ENCODE data around the gene ORM2.

DNA sequence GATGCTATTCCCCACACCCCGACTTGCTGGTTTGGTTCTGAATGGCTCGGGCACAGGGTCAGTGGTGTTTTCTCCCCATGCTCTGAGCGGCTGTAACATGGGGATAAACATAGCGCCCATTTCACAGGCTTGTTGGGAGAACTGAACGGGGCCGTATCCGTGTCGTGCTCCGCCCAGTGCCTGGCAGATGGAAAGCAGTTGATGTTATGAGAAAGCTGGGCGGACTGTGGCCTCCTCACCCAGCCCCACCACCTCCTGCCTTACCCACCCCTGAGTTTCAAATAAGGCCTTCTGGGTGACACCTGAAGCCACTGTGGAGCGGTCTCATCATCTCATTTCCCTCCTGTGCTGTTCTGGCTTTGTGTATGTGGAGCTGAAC lies 14.5 kb downstream of the ORM2 start:
- TF ChIP-seq, protein P1, sequence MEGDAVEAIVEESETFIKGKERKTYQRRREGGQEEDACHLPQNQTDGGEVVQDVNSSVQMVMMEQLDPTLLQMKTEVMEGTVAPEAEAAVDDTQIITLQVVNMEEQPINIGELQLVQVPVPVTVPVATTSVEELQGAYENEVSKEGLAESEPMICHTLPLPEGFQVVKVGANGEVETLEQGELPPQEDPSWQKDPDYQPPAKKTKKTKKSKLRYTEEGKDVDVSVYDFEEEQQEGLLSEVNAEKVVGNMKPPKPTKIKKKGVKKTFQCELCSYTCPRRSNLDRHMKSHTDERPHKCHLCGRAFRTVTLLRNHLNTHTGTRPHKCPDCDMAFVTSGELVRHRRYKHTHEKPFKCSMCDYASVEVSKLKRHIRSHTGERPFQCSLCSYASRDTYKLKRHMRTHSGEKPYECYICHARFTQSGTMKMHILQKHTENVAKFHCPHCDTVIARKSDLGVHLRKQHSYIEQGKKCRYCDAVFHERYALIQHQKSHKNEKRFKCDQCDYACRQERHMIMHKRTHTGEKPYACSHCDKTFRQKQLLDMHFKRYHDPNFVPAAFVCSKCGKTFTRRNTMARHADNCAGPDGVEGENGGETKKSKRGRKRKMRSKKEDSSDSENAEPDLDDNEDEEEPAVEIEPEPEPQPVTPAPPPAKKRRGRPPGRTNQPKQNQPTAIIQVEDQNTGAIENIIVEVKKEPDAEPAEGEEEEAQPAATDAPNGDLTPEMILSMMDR (IDR thresholded peaks at IDR 0.05 in 2 of 3, conservative IDR thresholded peaks at IDR 0.05 in 1 of 3; ENCODE audit: borderline replicate concordance in 1 of 3, insufficient read depth in 1 of 3, low read depth in 2 of 3, low read length in 2 of 3): no peak
- TF ChIP-seq, protein P2, sequence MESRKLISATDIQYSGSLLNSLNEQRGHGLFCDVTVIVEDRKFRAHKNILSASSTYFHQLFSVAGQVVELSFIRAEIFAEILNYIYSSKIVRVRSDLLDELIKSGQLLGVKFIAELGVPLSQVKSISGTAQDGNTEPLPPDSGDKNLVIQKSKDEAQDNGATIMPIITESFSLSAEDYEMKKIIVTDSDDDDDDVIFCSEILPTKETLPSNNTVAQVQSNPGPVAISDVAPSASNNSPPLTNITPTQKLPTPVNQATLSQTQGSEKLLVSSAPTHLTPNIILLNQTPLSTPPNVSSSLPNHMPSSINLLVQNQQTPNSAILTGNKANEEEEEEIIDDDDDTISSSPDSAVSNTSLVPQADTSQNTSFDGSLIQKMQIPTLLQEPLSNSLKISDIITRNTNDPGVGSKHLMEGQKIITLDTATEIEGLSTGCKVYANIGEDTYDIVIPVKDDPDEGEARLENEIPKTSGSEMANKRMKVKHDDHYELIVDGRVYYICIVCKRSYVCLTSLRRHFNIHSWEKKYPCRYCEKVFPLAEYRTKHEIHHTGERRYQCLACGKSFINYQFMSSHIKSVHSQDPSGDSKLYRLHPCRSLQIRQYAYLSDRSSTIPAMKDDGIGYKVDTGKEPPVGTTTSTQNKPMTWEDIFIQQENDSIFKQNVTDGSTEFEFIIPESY (IDR thresholded peaks at IDR 0.05; ENCODE audit: extremely low read depth, insufficient replicate concordance, low read length): no peak
- TF ChIP-seq POLR2AphosphoS5 (IDR thresholded peaks at IDR 0.05; ENCODE audit: low read depth, low read length) (no peak), EGR1 (IDR thresholded peaks at IDR 0.05; ENCODE audit: low read depth) (no peak), CEBPB (IDR thresholded peaks at IDR 0.05; ENCODE audit: low read depth) (no peak), POLR2A (IDR thresholded peaks at IDR 0.05; ENCODE audit: borderline replicate concordance, extremely low read depth, insufficient read depth, insufficient read length) (no peak), SRF (IDR thresholded peaks at IDR 0.05; ENCODE audit: low read depth) (no peak), EZH2 (IDR thresholded peaks at IDR 0.05) (no peak)
- TF ChIP-seq, protein P3, sequence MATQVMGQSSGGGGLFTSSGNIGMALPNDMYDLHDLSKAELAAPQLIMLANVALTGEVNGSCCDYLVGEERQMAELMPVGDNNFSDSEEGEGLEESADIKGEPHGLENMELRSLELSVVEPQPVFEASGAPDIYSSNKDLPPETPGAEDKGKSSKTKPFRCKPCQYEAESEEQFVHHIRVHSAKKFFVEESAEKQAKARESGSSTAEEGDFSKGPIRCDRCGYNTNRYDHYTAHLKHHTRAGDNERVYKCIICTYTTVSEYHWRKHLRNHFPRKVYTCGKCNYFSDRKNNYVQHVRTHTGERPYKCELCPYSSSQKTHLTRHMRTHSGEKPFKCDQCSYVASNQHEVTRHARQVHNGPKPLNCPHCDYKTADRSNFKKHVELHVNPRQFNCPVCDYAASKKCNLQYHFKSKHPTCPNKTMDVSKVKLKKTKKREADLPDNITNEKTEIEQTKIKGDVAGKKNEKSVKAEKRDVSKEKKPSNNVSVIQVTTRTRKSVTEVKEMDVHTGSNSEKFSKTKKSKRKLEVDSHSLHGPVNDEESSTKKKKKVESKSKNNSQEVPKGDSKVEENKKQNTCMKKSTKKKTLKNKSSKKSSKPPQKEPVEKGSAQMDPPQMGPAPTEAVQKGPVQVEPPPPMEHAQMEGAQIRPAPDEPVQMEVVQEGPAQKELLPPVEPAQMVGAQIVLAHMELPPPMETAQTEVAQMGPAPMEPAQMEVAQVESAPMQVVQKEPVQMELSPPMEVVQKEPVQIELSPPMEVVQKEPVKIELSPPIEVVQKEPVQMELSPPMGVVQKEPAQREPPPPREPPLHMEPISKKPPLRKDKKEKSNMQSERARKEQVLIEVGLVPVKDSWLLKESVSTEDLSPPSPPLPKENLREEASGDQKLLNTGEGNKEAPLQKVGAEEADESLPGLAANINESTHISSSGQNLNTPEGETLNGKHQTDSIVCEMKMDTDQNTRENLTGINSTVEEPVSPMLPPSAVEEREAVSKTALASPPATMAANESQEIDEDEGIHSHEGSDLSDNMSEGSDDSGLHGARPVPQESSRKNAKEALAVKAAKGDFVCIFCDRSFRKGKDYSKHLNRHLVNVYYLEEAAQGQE (IDR thresholded peaks at IDR 0.05; ENCODE audit: low read depth): no peak
